A549 (cell line): Measurements from ENCODE around the gene TENM3.

Experiments used
- CBX8 ChIP-seq: fragments of 200-600 bp; sonication (generic); IDR thresholded peaks from 2 replicates; pipeline ENCODE4 v1.6.1; 2016
- HOXB13 ChIP-seq: fragments of 250-450 bp; sonication (Bioruptor Pico); IDR thresholded peaks from 2 replicates; pipeline ENCODE4 v1.5.0; 2020; ENCODE audit warnings: low read depth, mild to moderate bottlenecking, moderate library complexity
- RFX5 ChIP-seq: fragments of 450-650 bp; IDR thresholded peaks from 2 replicates; pipeline ENCODE4 v1.7.1; 2014; ENCODE audit warnings: antibody characterized with exemption, mild to moderate bottlenecking, moderate library complexity
- ZFP36 ChIP-seq: fragments of 450-650 bp; IDR thresholded peaks from 2 replicates; pipeline ENCODE4 v1.6.1; 2014; ENCODE audit warnings: borderline replicate concordance; ENCODE audit not compliant: partially characterized antibody
- TF ChIP-seq, protein P1 (sequence below): IDR thresholded peaks from 2 replicates; pipeline ENCODE4 v1.6.1; 2012
- TF ChIP-seq, protein P2 (sequence below): fragments of >200 bp; sonication (Bioruptor Twin); formaldehyde crosslinking; IDR thresholded peaks from 3 replicates; pipeline ENCODE4 v1.5.1; 2016
- TF ChIP-seq, protein P3 (sequence below): fragments of >200 bp; sonication (Bioruptor Twin); formaldehyde crosslinking; IDR thresholded peaks from 2 replicates; pipeline ENCODE4 v1.6.1; 2016
- TF ChIP-seq, protein P4 (sequence below): IDR thresholded peaks from 2 replicates; pipeline ENCODE4 v1.6.1; 2012

DNA sequence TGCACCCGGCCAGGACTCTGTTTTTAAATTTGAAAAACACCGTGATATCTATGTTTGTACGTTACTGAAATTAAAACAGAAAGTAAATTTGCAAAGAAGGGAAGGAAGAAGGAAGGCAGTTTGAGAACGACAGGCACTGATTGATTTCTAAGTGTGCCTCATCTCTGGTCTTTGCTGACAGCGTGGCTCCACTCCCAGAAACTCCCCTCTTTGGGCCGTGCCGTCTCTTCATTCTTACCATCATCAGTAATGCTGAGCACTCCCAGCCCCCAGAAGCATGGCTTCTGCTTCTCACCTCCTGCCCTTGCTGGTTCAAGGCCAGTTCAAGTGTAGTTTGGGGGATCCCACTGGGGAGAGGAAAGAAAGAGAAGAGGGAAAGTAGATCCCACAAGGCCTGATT is 85.3 kb downstream of the TENM3 start:
- TF ChIP-seq, protein P1, sequence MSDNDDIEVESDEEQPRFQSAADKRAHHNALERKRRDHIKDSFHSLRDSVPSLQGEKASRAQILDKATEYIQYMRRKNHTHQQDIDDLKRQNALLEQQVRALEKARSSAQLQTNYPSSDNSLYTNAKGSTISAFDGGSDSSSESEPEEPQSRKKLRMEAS, result no peak
- TF ChIP-seq ZFP36 (no peak), HOXB13 (CRISPR knock-in tag) (no peak), CBX8 (no peak), RFX5 (no peak)
- TF ChIP-seq, protein P2, sequence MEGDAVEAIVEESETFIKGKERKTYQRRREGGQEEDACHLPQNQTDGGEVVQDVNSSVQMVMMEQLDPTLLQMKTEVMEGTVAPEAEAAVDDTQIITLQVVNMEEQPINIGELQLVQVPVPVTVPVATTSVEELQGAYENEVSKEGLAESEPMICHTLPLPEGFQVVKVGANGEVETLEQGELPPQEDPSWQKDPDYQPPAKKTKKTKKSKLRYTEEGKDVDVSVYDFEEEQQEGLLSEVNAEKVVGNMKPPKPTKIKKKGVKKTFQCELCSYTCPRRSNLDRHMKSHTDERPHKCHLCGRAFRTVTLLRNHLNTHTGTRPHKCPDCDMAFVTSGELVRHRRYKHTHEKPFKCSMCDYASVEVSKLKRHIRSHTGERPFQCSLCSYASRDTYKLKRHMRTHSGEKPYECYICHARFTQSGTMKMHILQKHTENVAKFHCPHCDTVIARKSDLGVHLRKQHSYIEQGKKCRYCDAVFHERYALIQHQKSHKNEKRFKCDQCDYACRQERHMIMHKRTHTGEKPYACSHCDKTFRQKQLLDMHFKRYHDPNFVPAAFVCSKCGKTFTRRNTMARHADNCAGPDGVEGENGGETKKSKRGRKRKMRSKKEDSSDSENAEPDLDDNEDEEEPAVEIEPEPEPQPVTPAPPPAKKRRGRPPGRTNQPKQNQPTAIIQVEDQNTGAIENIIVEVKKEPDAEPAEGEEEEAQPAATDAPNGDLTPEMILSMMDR, result no peak
- TF ChIP-seq, protein P3, sequence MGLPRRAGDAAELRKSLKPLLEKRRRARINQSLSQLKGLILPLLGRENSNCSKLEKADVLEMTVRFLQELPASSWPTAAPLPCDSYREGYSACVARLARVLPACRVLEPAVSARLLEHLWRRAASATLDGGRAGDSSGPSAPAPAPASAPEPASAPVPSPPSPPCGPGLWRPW, result no peak
- TF ChIP-seq, protein P4, sequence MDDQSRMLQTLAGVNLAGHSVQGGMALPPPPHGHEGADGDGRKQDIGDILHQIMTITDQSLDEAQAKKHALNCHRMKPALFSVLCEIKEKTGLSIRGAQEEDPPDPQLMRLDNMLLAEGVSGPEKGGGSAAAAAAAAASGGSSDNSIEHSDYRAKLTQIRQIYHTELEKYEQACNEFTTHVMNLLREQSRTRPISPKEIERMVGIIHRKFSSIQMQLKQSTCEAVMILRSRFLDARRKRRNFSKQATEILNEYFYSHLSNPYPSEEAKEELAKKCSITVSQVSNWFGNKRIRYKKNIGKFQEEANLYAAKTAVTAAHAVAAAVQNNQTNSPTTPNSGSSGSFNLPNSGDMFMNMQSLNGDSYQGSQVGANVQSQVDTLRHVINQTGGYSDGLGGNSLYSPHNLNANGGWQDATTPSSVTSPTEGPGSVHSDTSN, result no peak
